CD4-positive, alpha-beta T cell treated with Interleukin-2 at 100 ng/mL for 4 hours (primary cell): ENCODE results near the gene SLC30A3.
"Not testable (repeated sequence)": the region's sequence is repeated elsewhere in the genome, so short reads cannot be mapped to it uniquely, and the experiment has no call there.

ENCODE experiments used
- DNase-seq: peaks from one replicate; pipeline ENCODE4 v3.0.0-alpha.2; 2020; ENCODE audit warnings: low spot score

The SLC30A3 gene

GRCh38 chr2:27262379-27263286, at the start of gene SLC30A3:
SLC30A3 (minus strand) TSS chr2:27263047; CDS start chr2:27262906, 141 bp downstream.
- DNase-seq = peak; percentile 61

GRCh38 chr2:27312152-27312551, 49.3 kb upstream of the SLC30A3 start:
- no peak for DNase-seq

GRCh38 chr2:27309651-27310050, 46.8 kb upstream of the SLC30A3 start:
- no peak for DNase-seq

GRCh38 chr2:27308359-27308881, 45.6 kb upstream of the SLC30A3 start, which contains the start of gene UCN:
UCN (minus strand) TSS chr2:27308445; CDS start chr2:27307895, 550 bp downstream.
- DNase-seq = no peak

- no peak for DNase-seq
Observed at GRCh38 chr2:27307545-27308358, 44.9 kb upstream of the SLC30A3 start.

GRCh38 chr2:27307287-27307544, 44.4 kb upstream of the SLC30A3 start:
- no peak for DNase-seq

GRCh38 chr2:27306573-27307286, 43.9 kb upstream of the SLC30A3 start:
- DNase-seq = no peak

- DNase-seq = no peak
Observed at GRCh38 chr2:27306136-27306535, 43.3 kb upstream of the SLC30A3 start.

GRCh38 chr2:27305516-27305915, 42.7 kb upstream of the SLC30A3 start:
- DNase-seq = no peak

GRCh38 chr2:27304488-27305240, 41.8 kb upstream of the SLC30A3 start:
- DNase-seq = no peak

GRCh38 chr2:27303093-27304025, 40.5 kb upstream of the SLC30A3 start:
- peak; percentile 62 for DNase-seq

GRCh38 chr2:27300606-27301005, 37.8 kb upstream of the SLC30A3 start:
- DNase-seq = not testable (repeated sequence)

- DNase-seq = no peak
Observed at GRCh38 chr2:27298391-27299080, 35.7 kb upstream of the SLC30A3 start.

- no peak for DNase-seq
Observed at GRCh38 chr2:27297195-27297594, 34.3 kb upstream of the SLC30A3 start.

- DNase-seq = no peak
Observed at GRCh38 chr2:27296481-27296880, 33.6 kb upstream of the SLC30A3 start.

GRCh38 chr2:27294928-27295327, 32.1 kb upstream of the SLC30A3 start:
- no peak for DNase-seq

GRCh38 chr2:27291865-27292264, 29.0 kb upstream of the SLC30A3 start:
- DNase-seq = no peak

GRCh38 chr2:27290549-27290948, 27.7 kb upstream of the SLC30A3 start:
- no peak for DNase-seq

GRCh38 chr2:27288610-27289009, 25.8 kb upstream of the SLC30A3 start:
- DNase-seq = no peak

GRCh38 chr2:27285481-27285880, 22.6 kb upstream of the SLC30A3 start:
- no peak for DNase-seq
